Measurements from ENCODE around the gene RAB40C.

- no peak for TF ChIP-seq CTCF (IDR thresholded peaks at IDR 0.05; ENCODE audit: borderline replicate concordance, extremely low read depth, low read length, poor library complexity, severe bottlenecking)
- TF ChIP-seq EZH2 (IDR thresholded peaks at IDR 0.05; ENCODE audit: borderline replicate concordance, low read depth, low read length, severe bottlenecking): no peak
Measured at GRCh38 chr16:669666-670065, 79.8 kb downstream of the RAB40C start.

All from DND-41 (cell line).